GM11168 (cell line): ENCODE measurements around the gene SPTLC3.

ENCODE experiments used
- in situ Hi-C: fragments of 300-500 bp; cut with MboI; formaldehyde crosslinking; loops from one replicate; pipeline ENCODE4 v1.12.0; 2022; ENCODE audit warnings: low sequenced_read_pairs; ENCODE audit not compliant: unreplicated experiment

SPTLC3 gene

GRCh38 chr20:12984069-12984765 lies 24.6 kb upstream of the SPTLC3 start:
- in situ Hi-C loops: no loop called here

- in situ Hi-C loops: no loop called here
These were observed 23.9 kb upstream of the SPTLC3 start for GRCh38 chr20:12984863-12985262.

- in situ Hi-C loops: no loop called here
These were observed 21.5 kb upstream of the SPTLC3 start for GRCh38 chr20:12987261-12987660.

- in situ Hi-C loops: no loop called here
These were observed 19.1 kb upstream of the SPTLC3 start for GRCh38 chr20:12989586-12990115.

- in situ Hi-C loops: no loop called here
These were observed 11.6 kb upstream of the SPTLC3 start for GRCh38 chr20:12997128-12997655.

GRCh38 chr20:12998046-12998445 lies 10.7 kb upstream of the SPTLC3 start:
- in situ Hi-C loops: no loop called here

GRCh38 chr20:12999201-12999600 lies 9.6 kb upstream of the SPTLC3 start:
- in situ Hi-C loops: no loop called here

- in situ Hi-C loops: no loop called here
These were observed 6.5 kb upstream of the SPTLC3 start for GRCh38 chr20:13002251-13002650.

- in situ Hi-C loops: no loop called here
These were observed 1.9 kb upstream of the SPTLC3 start for GRCh38 chr20:13006825-13007224.

- in situ Hi-C loops: no loop called here
These were observed 1.2 kb upstream of the SPTLC3 start for GRCh38 chr20:13007596-13007995.

- in situ Hi-C loops: no loop called here
These were observed 1.1 kb downstream of the SPTLC3 start for GRCh38 chr20:13009682-13010406.

GRCh38 chr20:13012886-13013285 lies 4.1 kb downstream of the SPTLC3 start:
- in situ Hi-C loops: no loop called here

- in situ Hi-C loops: no loop called here
These were observed 4.6 kb downstream of the SPTLC3 start for GRCh38 chr20:13013411-13013810.

- in situ Hi-C loops: no loop called here
These were observed 8.5 kb downstream of the SPTLC3 start for GRCh38 chr20:13017235-13017634.

GRCh38 chr20:13017883-13018535 lies 9.2 kb downstream of the SPTLC3 start:
- in situ Hi-C loops: no loop called here

- in situ Hi-C loops: no loop called here
These were observed 12.6 kb downstream of the SPTLC3 start for GRCh38 chr20:13021205-13021970.

- in situ Hi-C loops: no loop called here
These were observed 13.8 kb downstream of the SPTLC3 start for GRCh38 chr20:13022401-13023155.

- in situ Hi-C loops: no loop called here
These were observed 15.8 kb downstream of the SPTLC3 start for GRCh38 chr20:13024596-13024995.

GRCh38 chr20:13025181-13025580 lies 16.4 kb downstream of the SPTLC3 start:
- in situ Hi-C loops: no loop called here
